GM18868 (cell line): ENCODE measurements around the gene LENG1.
A peak's percentile ranks its signal among the peaks of the same experiment; 100 is the strongest.
"Not testable (repeated sequence)": the region's sequence is repeated elsewhere in the genome, so short reads cannot be mapped to it uniquely, and the experiment has no call there.

Experiments
- ATAC-seq: cut with Tn5 transposase; IDR thresholded peaks from one replicate; pipeline ENCODE4 v1.9.1; 2021; ENCODE audit warnings: mild to moderate bottlenecking, moderate library complexity; ENCODE audit not compliant: unreplicated experiment

The LENG1 gene

GRCh38 chr19:54189735-54190502 is 30.4 kb upstream of the LENG1 start:
- peak; percentile 46 for ATAC-seq

DNA sequence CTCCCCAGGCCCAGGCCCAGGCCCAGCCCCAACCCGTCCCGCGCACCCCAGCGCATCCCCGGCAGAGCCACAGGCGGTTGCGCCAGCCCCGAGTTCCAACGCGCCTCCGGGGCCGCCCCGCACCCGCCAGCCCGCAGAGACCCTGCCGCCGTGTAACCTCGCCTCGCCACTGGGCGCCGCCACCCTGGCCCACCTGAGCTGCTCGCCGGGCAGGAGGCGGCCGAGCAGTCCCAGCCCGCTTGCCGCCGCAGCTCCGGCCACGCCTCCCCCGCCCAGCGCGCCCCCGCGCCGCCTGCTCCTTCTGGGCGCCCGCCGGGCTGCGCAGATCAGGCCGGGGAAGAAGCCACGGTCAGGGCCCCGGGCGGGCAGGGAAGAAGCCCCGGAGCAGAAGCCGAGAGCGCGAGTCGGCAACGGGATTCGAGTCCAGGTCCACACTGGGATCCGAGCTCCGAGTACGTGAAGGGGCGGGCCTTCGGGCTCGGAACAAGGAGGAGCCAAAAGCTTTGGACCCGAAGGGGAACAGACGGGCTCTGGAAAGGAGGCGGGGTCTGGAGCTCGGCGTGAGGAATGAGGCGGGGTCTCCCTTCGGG is 29.7 kb upstream of the LENG1 start, which contains the start of gene MBOAT7:
TSS of gene MBOAT7 (minus strand) at position 436 of the 590 bp plus-strand sequence. CDS start 1,072 bp downstream, outside the sequence.
- ATAC-seq = peak; percentile 15

GRCh38 chr19:54188215-54188871 is 28.8 kb upstream of the LENG1 start:
- no peak for ATAC-seq

DNA sequence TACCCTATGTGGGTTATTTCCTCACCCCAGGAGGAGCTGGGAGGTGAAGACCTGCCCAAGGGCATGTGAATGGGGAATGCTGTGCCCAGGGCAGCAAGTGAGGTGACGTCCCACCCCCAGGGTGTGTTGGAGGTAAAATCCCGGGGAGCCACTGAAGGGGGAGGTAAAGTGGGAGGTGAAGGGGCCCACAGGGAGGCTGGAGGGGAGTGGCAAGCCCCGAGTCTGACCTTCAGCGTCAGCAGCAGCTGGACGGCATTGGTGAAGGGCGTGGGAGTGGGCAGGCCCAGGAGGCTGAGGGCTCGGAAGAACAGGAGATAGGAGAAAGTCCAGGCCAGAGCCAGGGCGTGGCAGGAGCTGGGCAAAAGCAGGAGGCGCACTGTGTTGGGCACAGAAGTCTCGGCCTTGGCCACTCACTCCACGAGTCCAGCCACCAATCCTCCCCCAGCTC is 27.4 kb upstream of the LENG1 start:
- no peak for ATAC-seq

GRCh38 chr19:54186351-54186750 is 26.8 kb upstream of the LENG1 start:
- no peak for ATAC-seq

GRCh38 chr19:54183431-54183830 is 23.9 kb upstream of the LENG1 start:
- ATAC-seq = no peak

DNA sequence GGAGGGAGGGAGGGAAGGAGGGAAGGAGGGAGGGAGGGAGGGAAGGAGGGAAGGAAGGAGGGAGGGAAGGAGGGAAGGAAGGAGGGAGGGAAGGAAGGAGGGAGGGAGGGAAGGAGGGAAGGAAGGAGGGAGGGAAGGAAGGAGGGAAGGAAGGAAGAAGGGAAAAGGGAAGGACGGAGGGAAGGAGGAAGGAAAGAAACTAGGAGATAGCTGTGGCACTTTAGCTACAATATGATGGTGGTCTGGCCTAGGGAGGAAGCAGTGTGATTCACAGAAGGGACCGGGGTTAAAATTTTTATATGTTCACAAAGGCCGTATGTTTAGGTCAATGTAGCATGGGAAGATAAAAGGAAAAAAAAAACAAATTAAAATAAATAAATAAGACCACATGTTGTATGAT is 22.4 kb upstream of the LENG1 start:
- ATAC-seq = not testable (repeated sequence)

DNA sequence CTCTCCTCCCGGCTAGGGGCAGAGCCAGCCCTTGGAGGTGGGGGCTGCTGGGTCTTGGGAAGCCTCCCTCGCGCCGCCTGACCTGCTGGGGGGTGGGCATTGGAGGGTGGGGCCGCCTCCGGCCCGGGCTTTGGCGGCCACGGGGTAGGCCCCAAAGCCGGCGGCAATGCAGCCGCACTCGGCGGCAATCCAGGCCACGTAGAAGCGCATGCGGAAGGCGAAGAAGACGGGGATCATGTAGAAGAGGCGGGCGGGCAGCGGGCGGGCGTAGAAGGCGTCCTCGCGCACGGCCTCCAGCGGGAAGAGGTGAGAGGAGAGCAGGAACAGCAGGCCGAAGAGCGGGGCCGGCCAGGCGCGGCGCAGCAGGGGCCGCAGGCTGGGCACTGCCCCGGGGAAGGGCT is 21.2 kb upstream of the LENG1 start:
- ATAC-seq = no peak

DNA sequence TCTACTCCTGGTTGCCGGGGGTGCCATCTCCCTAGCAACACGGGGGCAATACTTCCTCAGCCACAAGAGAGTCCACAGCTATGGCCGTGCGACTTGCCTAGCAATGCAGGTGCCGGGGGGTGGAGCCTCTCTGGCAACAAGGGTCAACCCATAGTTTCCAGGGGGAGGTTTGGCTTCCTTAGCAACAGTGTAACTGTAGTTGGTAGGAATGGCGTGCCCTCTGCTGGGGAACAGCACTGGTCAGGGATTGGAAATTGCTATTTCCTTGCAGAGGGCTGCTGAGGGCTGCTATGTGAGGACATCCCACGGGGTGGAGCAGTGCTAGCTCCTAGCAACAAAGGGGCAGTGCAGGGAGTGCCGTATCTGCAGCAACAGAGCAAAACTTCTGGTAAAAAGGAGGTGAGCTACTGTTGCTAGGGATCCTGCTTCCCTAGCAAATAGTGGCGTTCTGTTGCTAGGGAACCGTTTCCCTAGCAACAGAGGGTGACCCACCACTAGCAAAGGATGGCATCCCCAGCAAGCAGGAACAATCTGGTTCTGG is 20.5 kb upstream of the LENG1 start:
- no peak for ATAC-seq

- no peak for ATAC-seq
Measured at GRCh38 chr19:54179262-54179852, 19.8 kb upstream of the LENG1 start.

DNA sequence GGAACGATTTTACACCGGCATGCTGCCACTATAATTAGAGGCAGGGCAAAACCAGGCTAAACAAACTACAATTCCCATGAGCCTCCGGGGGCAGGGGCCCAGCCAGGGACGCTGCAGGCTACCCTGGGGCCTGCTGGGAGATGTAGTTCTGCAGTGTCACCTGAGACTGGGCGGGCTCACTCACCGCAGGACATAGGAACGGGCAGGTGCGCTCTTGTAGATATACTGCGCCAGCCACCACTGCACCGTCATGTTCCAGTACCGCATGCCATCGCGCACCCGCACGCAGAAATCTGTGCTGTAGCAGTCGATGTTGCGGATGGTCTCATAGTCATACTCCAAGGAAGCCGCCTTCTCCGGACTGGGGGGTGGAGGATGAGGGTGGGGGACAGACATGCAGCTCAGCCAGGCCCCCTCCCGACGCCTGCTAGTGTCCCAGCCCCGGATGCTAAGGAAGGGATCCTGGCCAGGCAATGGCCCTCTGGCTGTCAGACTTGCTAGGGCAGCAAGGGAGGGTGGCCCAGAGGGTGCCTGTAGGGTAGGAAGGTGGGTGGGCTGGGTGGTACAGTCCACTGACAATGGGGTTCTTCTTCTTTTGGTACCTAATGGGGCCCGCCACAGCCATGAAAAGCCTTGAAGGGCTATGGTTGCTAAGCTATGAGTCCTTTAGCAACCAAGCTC is 19.2 kb upstream of the LENG1 start:
- no peak for ATAC-seq

DNA sequence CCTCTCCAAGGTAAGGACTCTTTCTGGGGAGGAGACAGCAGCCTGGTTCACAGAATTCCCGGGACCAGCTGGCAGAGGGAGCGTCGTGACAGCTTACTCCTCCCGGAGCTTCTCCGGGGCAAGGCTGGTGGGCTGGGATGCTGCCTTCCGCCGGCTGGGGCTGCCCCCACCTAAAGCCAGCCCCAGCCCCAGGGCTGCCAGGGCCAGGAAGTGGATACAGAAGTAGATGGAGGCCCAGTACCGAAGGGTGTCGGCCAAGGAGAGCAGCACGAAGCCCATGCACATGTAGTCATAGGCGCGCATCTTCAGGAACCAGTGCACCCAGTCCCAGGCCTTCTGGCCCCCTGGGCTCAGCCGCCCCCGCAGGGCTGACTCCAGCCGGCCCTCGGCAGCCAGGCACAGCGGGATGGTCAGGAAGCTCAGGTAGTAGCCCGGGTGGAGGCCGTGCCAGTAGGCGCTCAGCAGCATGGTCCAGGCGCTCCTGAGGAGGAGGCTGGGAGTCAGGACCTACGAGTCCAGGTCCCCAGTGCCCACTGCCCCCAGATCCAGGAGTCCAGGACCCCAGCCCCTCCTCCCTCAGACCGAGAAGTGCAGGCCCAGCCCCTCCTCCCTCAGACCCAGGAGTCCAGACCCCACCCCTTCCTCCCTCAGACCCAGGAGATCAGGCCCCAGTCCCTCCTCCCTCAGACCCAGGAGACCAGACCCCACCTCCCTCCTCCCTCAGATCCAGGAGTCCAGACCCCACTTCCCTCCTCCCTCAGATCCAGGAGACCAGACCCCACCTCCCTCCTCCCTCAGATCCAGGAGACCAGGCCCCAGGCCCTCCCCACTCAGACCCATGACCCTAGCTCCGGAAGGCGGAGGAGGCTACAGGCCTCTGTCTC is 14.7 kb upstream of the LENG1 start:
- ATAC-seq = no peak

DNA sequence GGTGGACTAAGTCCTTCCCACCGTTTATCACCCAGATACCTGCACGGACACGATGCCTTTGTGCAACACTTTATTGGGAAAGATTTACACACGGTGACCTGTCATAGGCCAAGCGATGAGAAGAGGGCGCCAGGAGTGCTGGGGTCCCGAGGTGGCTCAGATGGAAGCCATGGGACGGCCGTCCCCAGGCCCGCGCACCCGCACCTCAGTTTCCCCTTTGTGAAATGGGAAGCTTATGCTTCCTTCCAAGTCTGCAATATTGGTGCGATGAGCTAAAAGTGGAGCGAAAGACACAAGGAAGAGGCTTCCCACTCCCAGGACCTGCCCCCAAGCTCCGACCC is 13.8 kb upstream of the LENG1 start:
- ATAC-seq = no peak

GRCh38 chr19:54172471-54173358 is 13.2 kb upstream of the LENG1 start, which contains the start of gene TMC4:
TMC4 (minus strand) TSS chr19:54173160; CDS start chr19:54173117, 43 bp downstream.
- ATAC-seq = no peak

GRCh38 chr19:54171736-54172431 is 12.4 kb upstream of the LENG1 start:
- ATAC-seq = not testable (repeated sequence)

- ATAC-seq = no peak
Measured at GRCh38 chr19:54169149-54169740, 9.7 kb upstream of the LENG1 start.

GRCh38 chr19:54168174-54168917 is 8.8 kb upstream of the LENG1 start:
- no peak for ATAC-seq
